Measurements from ENCODE around the gene CCND2. TPM values are rescaled to one million over a fixed set of nuclear protein-coding genes. Genes with fewer than 3 reads are reported as not detected.

Gene CCND2
- total and polyA plus RNA-seq, 7 experiments from 2014 or later = 57.3 to 659 (median 97.4) TPM

- CTCF ChIA-PET = interaction anchor here (0.6 kb wide), 1 partner anchor 1304 kb away, joined by 6 read pairs; no protein-coding TSS in a partner anchor
- no peak overlapping the region for H3K27ac Mint-ChIP-seq
- H3K36me3 ChIP-seq (ENCODE audit: control insufficient read depth in 2 of 3, insufficient read depth in 3 of 3, low read length in 3 of 3) = no peaks in the 10 kb centered on the region
- H3K36me3 Mint-ChIP-seq = peaks cover 13 to 32% (median 16%) of the 10 kb centered on the region in 5 donors
- H3K27me3 Mint-ChIP-seq = peaks cover 0 to 43% (median 9%) of the 10 kb centered on the region in 5 donors
- ATAC-seq = no peak
- H3K4me3 ChIP-seq (ENCODE audit: low read length) = no peak overlapping the region
- H3K27me3 ChIP-seq (ENCODE audit: control insufficient read depth in 2 of 2, insufficient read depth in 2 of 2, low read length in 2 of 2) = no peaks in the 10 kb centered on the region
- POLR2A ChIA-PET = interaction anchor here (0.7 kb wide), 1 partner anchor 356 kb away, joined by 6 read pairs; no protein-coding TSS in a partner anchor
- DNase-seq = no peak
- intact Hi-C loops (cut with micrococcal nuclease) = no loop called here
- H3K9me3 Mint-ChIP-seq = peaks cover 9 to 55% (median 38%) of the 10 kb centered on the region in 11 donors
- H3K9me3 ChIP-seq (ENCODE audit: control insufficient read depth in 2 of 3, low read length in 3 of 3) = peaks cover 0 to 15% (median 0%) of the 10 kb centered on the region in 3 experiments
- no peak overlapping the region for H3K4me3 Mint-ChIP-seq
- peaks cover 0 to 15% (median 5%) of the 10 kb centered on the region in 7 donors for H3K4me1 Mint-ChIP-seq
- no peak overlapping the region for H3K27ac ChIP-seq (ENCODE audit: low read depth, low read length)
- H3K4me1 ChIP-seq (ENCODE audit: control insufficient read depth in 2 of 2, insufficient read depth in 2 of 2, low read length in 2 of 2) = no peaks in the 10 kb centered on the region
Measured at GRCh38 chr12:4238577-4238976, 35.0 kb upstream of the CCND2 start.

DNA sequence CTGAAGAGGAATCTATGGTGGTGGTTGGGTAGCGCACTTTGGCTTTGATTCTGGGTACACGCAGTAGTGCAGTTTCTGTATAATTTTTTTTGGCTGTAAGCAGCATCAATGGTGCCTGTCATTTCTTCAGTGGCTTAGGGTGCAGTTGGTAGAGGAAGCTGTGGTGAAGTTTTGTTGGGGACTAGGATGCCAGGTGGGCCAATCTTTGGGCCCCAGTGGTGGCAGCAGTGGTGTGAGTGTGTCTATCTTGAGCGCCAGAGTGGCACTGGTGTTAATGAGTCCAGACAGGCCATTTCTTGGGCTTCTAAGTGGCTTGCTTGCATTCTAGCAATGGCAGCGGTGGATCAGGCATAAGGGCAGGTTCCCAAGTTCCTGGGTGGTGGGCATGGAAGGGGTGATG lies 33.8 kb upstream of the CCND2 start:
- ATAC-seq = no peak
- Mint-ChIP-seq H3K27me3 (peaks cover 4 to 34% (median 17%) of the 10 kb centered on the region in 5 donors), H3K36me3 (peaks cover 16 to 32% (median 18%) of the 10 kb centered on the region in 5 donors), H3K4me3 (no peak overlapping the region), H3K9me3 (peaks cover 9 to 55% (median 38%) of the 10 kb centered on the region in 11 donors), H3K27ac (no peak overlapping the region), H3K4me1 (peaks cover 0 to 22% (median 5%) of the 10 kb centered on the region in 7 donors)
- POLR2A ChIA-PET = no interaction called here
- Histone ChIP-seq H3K27ac (ENCODE audit: low read depth, low read length) (no peak overlapping the region), H3K4me1 (ENCODE audit: control insufficient read depth in 2 of 2, insufficient read depth in 2 of 2, low read length in 2 of 2) (no peaks in the 10 kb centered on the region), H3K36me3 (ENCODE audit: control insufficient read depth in 2 of 3, insufficient read depth in 3 of 3, low read length in 3 of 3) (no peaks in the 10 kb centered on the region), H3K27me3 (ENCODE audit: control insufficient read depth in 2 of 2, insufficient read depth in 2 of 2, low read length in 2 of 2) (no peaks in the 10 kb centered on the region), H3K9me3 (ENCODE audit: control insufficient read depth in 2 of 3, low read length in 3 of 3) (peaks cover 0 to 15% (median 0%) of the 10 kb centered on the region in 3 experiments), H3K4me3 (ENCODE audit: low read length) (no peak overlapping the region)
- intact Hi-C loops (cut with micrococcal nuclease) = no loop called here
- no peak for DNase-seq
- CTCF ChIA-PET = no interaction called here

GRCh38 chr12:4240161-4240783 lies 33.3 kb upstream of the CCND2 start:
- H3K4me1 ChIP-seq (ENCODE audit: control insufficient read depth in 2 of 2, insufficient read depth in 2 of 2, low read length in 2 of 2) = no peaks in the 10 kb centered on the region
- H3K27me3 ChIP-seq (ENCODE audit: control insufficient read depth in 2 of 2, insufficient read depth in 2 of 2, low read length in 2 of 2) = no peaks in the 10 kb centered on the region
- no peak overlapping the region for H3K27ac ChIP-seq (ENCODE audit: low read depth, low read length)
- no peak overlapping the region for H3K4me3 ChIP-seq (ENCODE audit: low read length)
- H3K9me3 Mint-ChIP-seq = peaks cover 9 to 52% (median 36%) of the 10 kb centered on the region in 11 donors
- DNase-seq (no peak), ATAC-seq (no peak)
- CTCF ChIA-PET = no interaction called here
- intact Hi-C loops (cut with micrococcal nuclease) = no loop called here
- peaks cover 0 to 24% (median 5%) of the 10 kb centered on the region in 7 donors for H3K4me1 Mint-ChIP-seq
- peaks cover 16 to 32% (median 17%) of the 10 kb centered on the region in 5 donors for H3K36me3 Mint-ChIP-seq
- no peak overlapping the region for H3K4me3 Mint-ChIP-seq
- POLR2A ChIA-PET = interaction anchor here (0.6 kb wide), 1 partner anchor 255 kb away, joined by 3 read pairs; no protein-coding TSS in a partner anchor
- peaks cover 0 to 15% (median 0%) of the 10 kb centered on the region in 3 experiments for H3K9me3 ChIP-seq (ENCODE audit: control insufficient read depth in 2 of 3, low read length in 3 of 3)
- no peak overlapping the region for H3K27ac Mint-ChIP-seq
- H3K27me3 Mint-ChIP-seq = peaks cover 4 to 29% (median 20%) of the 10 kb centered on the region in 5 donors
- no peaks in the 10 kb centered on the region for H3K36me3 ChIP-seq (ENCODE audit: control insufficient read depth in 2 of 3, insufficient read depth in 3 of 3, low read length in 3 of 3)

DNA sequence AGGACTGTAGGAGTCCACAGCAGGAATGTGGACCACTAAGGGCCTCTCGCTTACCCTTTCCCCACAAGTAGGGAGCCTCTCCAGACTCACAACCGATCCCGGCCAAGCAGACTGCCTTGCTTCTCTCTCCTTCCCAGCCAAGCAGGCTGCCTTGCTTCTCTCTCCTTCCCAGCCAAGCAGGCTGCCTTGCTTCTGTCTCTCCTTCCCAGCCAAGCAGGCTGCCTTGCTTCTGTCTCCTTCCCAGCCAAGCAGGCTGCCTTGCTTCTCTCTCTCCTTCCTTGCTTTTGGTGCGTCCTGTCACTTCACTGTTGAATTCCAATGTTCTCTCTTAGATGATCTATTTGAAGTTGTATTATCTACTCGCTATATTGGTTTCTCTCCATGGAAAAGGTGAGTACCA lies 32.6 kb upstream of the CCND2 start:
- peaks cover 0 to 27% (median 5%) of the 10 kb centered on the region in 7 donors for H3K4me1 Mint-ChIP-seq

GRCh38 chr12:4241592-4241991 lies 32.0 kb upstream of the CCND2 start:
- peaks cover 9 to 38% (median 30%) of the 10 kb centered on the region in 11 donors for H3K9me3 Mint-ChIP-seq
- no peak overlapping the region for H3K4me3 Mint-ChIP-seq
- CTCF ChIA-PET = no interaction called here

More for the DNA sequence above, 32.6 kb upstream of the CCND2 start:
- ATAC-seq (no peak), DNase-seq (no peak)
- no peak overlapping the region for H3K4me3 ChIP-seq (ENCODE audit: low read length)
- no peaks in the 10 kb centered on the region for H3K4me1 ChIP-seq (ENCODE audit: control insufficient read depth in 2 of 2, insufficient read depth in 2 of 2, low read length in 2 of 2)
- H3K9me3 ChIP-seq (ENCODE audit: control insufficient read depth in 2 of 3, low read length in 3 of 3) = peaks cover 0 to 15% (median 0%) of the 10 kb centered on the region in 3 experiments
- POLR2A ChIA-PET = no interaction called here
- no peak overlapping the region for H3K27ac Mint-ChIP-seq
- peaks cover 9 to 44% (median 30%) of the 10 kb centered on the region in 11 donors for H3K9me3 Mint-ChIP-seq
- no peaks in the 10 kb centered on the region for H3K27me3 ChIP-seq (ENCODE audit: control insufficient read depth in 2 of 2, insufficient read depth in 2 of 2, low read length in 2 of 2)
- no peak overlapping the region for H3K27ac ChIP-seq (ENCODE audit: low read depth, low read length)
- H3K36me3 ChIP-seq (ENCODE audit: control insufficient read depth in 2 of 3, insufficient read depth in 3 of 3, low read length in 3 of 3) = no peaks in the 10 kb centered on the region
- CTCF ChIA-PET = no interaction called here
- peaks cover 13 to 31% (median 16%) of the 10 kb centered on the region in 5 donors for H3K36me3 Mint-ChIP-seq
- peaks cover 4 to 24% (median 20%) of the 10 kb centered on the region in 5 donors for H3K27me3 Mint-ChIP-seq
- no peak overlapping the region for H3K4me3 Mint-ChIP-seq
- intact Hi-C loops (cut with micrococcal nuclease) = no loop called here

DNA sequence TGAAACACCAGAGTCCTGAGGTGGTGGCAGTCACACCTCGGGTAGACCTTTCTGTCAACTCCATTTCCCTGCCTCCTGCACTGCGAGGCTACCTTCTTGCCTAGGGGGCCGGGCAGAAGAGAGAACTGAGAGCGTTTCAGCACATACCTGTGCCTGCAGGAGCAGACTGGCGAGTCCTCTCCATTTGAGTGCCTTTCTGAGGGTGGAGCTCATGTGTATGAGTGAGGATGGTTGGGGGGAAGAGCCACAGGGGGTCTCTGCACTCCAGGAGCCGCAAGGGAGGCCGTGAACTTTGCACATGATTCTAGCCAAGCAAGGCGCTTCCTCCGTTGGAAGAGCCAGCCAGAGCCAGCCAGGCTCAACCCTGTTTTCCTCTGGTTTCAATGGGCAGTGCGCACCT lies 31.0 kb upstream of the CCND2 start:
- no peak for ATAC-seq
- H3K9me3 Mint-ChIP-seq = peaks cover 6 to 28% (median 21%) of the 10 kb centered on the region in 11 donors
- Histone ChIP-seq H3K36me3 (ENCODE audit: control insufficient read depth in 2 of 3, insufficient read depth in 3 of 3, low read length in 3 of 3) (no peaks in the 10 kb centered on the region), H3K9me3 (ENCODE audit: control insufficient read depth in 2 of 3, low read length in 3 of 3) (peaks cover 0 to 13% (median 0%) of the 10 kb centered on the region in 3 experiments), H3K27ac (ENCODE audit: low read depth, low read length) (no peak overlapping the region), H3K27me3 (ENCODE audit: control insufficient read depth in 2 of 2, insufficient read depth in 2 of 2, low read length in 2 of 2) (no peaks in the 10 kb centered on the region), H3K4me1 (ENCODE audit: control insufficient read depth in 2 of 2, insufficient read depth in 2 of 2, low read length in 2 of 2) (no peaks in the 10 kb centered on the region), H3K4me3 (ENCODE audit: low read length) (no peak overlapping the region)
- peaks cover 9 to 19% (median 13%) of the 10 kb centered on the region in 5 donors for H3K36me3 Mint-ChIP-seq
- H3K27ac Mint-ChIP-seq = no peak overlapping the region
- DNase-seq = no peak
- intact Hi-C loops (cut with micrococcal nuclease) = no loop called here
- peaks cover 4 to 24% (median 12%) of the 10 kb centered on the region in 5 donors for H3K27me3 Mint-ChIP-seq
- CTCF ChIA-PET = no interaction called here
- no peak overlapping the region for H3K4me3 Mint-ChIP-seq
- peaks cover 0 to 27% (median 5%) of the 10 kb centered on the region in 7 donors for H3K4me1 Mint-ChIP-seq
- POLR2A ChIA-PET = no interaction called here

More at GRCh38 chr12:4241592-4241991, 32.0 kb upstream of the CCND2 start:
- no peak for DNase-seq
- POLR2A ChIA-PET = interaction anchor here (0.6 kb wide), 1 partner anchor 28 kb away, joined by 3 read pairs; no protein-coding TSS in a partner anchor
- no peak overlapping the region for H3K27ac Mint-ChIP-seq
- peaks cover 13 to 26% (median 16%) of the 10 kb centered on the region in 5 donors for H3K36me3 Mint-ChIP-seq
- Histone ChIP-seq H3K27ac (ENCODE audit: low read depth, low read length) (no peak overlapping the region), H3K36me3 (ENCODE audit: control insufficient read depth in 2 of 3, insufficient read depth in 3 of 3, low read length in 3 of 3) (no peaks in the 10 kb centered on the region), H3K4me3 (ENCODE audit: low read length) (no peak overlapping the region), H3K9me3 (ENCODE audit: control insufficient read depth in 2 of 3, low read length in 3 of 3) (peaks cover 0 to 15% (median 0%) of the 10 kb centered on the region in 3 experiments), H3K27me3 (ENCODE audit: control insufficient read depth in 2 of 2, insufficient read depth in 2 of 2, low read length in 2 of 2) (no peaks in the 10 kb centered on the region), H3K4me1 (ENCODE audit: control insufficient read depth in 2 of 2, insufficient read depth in 2 of 2, low read length in 2 of 2) (no peaks in the 10 kb centered on the region)
- no peak for ATAC-seq
- intact Hi-C loops (cut with micrococcal nuclease) = no loop called here
- H3K27me3 Mint-ChIP-seq = peaks cover 4 to 24% (median 19%) of the 10 kb centered on the region in 5 donors
- peaks cover 0 to 27% (median 5%) of the 10 kb centered on the region in 7 donors for H3K4me1 Mint-ChIP-seq

Measured in naive thymus-derived CD4-positive, alpha-beta T cell (primary cell).